Measurements from ENCODE around the gene SV2C. TPM values are rescaled to one million over a fixed set of nuclear protein-coding genes. Genes with fewer than 3 reads are reported as not detected.

SV2C gene
- polyA plus RNA-seq, 2 donors: 0.22 to 0.43 TPM

DNA sequence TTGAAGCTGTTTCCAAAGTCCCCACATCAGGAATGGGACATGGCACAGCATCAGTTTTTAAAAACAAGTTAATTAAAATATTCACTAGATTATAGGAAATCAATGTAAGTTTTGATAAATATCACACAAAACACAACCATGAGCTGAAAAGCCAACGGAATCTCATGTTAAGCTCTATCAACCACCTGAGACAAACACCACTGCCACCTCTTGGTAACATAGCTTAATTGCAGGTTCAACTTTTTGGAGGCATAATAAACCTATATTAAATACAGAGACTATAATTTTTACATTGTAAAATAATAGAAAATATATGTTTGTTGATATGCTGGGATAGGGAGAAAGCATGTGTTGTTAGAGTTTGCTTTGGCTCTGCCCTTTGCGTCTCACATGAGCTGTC lies 126.1 kb downstream of the SV2C start:
- no peak overlapping the region for H3K4me3 ChIP-seq (ENCODE audit: low read depth in 1 of 2, low read length in 2 of 2)
- peaks cover 0 to 2% of the 10 kb centered on the region in 2 donors for H3K4me1 ChIP-seq (ENCODE audit: control insufficient read depth in 2 of 2, insufficient read depth in 2 of 2, low read length in 1 of 2)
- 86 to 87% methylated on average over 2 of the region's 2 CpGs for WGBS, 2 donors

DNA sequence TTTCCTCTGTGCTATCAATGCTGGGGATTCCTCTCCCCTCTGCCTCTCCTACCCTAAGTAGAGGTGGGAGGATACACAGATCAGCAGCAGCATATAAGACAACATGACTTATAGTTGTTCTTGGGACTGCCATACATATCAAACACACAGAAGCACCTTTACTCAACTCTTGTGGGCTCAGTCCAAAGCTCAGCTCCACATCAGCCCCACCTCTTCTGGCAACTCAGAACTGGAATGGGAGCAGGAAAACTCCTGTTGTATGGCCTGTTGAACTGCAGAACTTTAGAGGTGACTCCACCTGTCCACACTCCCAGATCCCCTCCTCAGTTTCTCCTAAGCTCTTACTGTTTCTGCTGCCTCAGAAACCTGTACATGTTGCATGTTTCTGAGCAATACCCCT lies 127.8 kb downstream of the SV2C start:
- Histone ChIP-seq H3K9me3 (ENCODE audit: control insufficient read depth in 2 of 2, insufficient read depth in 1 of 2, low read depth in 1 of 2, low read length in 1 of 2) (peaks cover 0 to 3% of the 10 kb centered on the region in 2 donors), H3K27me3 (ENCODE audit: control insufficient read depth in 1 of 2, insufficient read depth in 2 of 2, low read length in 2 of 2) (peaks cover 0 to 3% of the 10 kb centered on the region in 2 donors), H3K4me3 (ENCODE audit: low read depth in 1 of 2, low read length in 2 of 2) (no peak overlapping the region), H3K4me1 (ENCODE audit: control insufficient read depth in 2 of 2, insufficient read depth in 2 of 2, low read length in 1 of 2) (peaks cover 0 to 2% of the 10 kb centered on the region in 2 donors), H3K27ac (ENCODE audit: low read depth in 2 of 2, low read length in 1 of 2) (no peak overlapping the region), H3K36me3 (ENCODE audit: control insufficient read depth in 2 of 2, insufficient read depth in 2 of 2, low read length in 1 of 2) (no peaks in the 10 kb centered on the region)

More for the DNA sequence above, 126.1 kb downstream of the SV2C start:
- Histone ChIP-seq H3K27ac (ENCODE audit: low read depth in 2 of 2, low read length in 1 of 2) (no peak overlapping the region), H3K9me3 (ENCODE audit: control insufficient read depth in 2 of 2, insufficient read depth in 1 of 2, low read depth in 1 of 2, low read length in 1 of 2) (peaks cover 0 to 3% of the 10 kb centered on the region in 2 donors), H3K36me3 (ENCODE audit: control insufficient read depth in 2 of 2, insufficient read depth in 2 of 2, low read length in 1 of 2) (no peaks in the 10 kb centered on the region), H3K27me3 (ENCODE audit: control insufficient read depth in 1 of 2, insufficient read depth in 2 of 2, low read length in 2 of 2) (peaks cover 0 to 3% of the 10 kb centered on the region in 2 donors)

DNA sequence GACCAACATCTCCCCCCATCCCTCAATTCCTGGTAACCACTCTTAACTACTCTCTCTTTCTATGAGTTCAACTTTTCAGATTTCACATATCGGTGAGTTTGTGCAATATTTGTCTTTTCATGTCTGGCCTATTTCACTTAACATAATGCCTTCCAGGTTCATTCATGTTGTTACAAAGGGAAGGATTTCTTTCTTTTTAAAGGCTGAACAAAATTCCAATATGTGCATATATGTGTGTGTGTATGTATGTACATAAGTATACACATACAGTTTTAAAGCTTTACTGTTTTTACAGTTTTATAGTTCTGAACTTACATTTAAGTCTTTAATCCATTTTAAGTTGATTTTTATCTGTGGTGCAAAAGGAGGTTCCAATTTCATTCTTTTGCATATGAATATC lies 130.7 kb downstream of the SV2C start:
- WGBS, 2 donors: 64 to 76% methylated on average over 1 of the region's 1 CpG

DNA sequence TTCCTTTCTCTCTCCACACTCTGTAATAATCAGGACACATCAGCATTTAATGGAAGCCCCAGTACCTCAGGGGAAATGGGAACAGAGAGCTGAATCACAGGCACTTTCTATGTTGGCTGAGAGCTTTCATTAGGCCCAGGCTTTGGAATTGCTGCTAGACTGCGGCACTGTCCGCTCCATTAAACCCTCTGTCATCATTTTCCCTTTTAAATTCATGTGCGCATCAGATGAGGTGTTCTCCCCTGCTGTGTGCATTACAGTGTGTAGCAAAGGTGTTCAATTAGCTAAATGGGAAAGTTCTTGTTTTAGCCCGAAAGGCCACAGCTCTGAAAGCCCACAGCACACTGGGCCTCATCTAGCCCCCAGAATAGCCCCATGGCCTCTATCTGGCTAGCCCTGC lies 133.6 kb downstream of the SV2C start:
- no peaks in the 10 kb centered on the region for H3K4me1 ChIP-seq (ENCODE audit: control insufficient read depth in 2 of 2, insufficient read depth in 2 of 2, low read length in 1 of 2)
- no peaks in the 10 kb centered on the region for H3K9me3 ChIP-seq (ENCODE audit: control insufficient read depth in 2 of 2, insufficient read depth in 1 of 2, low read depth in 1 of 2, low read length in 1 of 2)
- no peaks in the 10 kb centered on the region for H3K36me3 ChIP-seq (ENCODE audit: control insufficient read depth in 2 of 2, insufficient read depth in 2 of 2, low read length in 1 of 2)
- H3K27ac ChIP-seq (ENCODE audit: low read depth in 2 of 2, low read length in 1 of 2): no peak overlapping the region
- WGBS, 2 donors: 96 to 97% methylated on average over 4 of the region's 4 CpGs
- H3K4me3 ChIP-seq (ENCODE audit: low read depth in 1 of 2, low read length in 2 of 2): no peak overlapping the region
- H3K27me3 ChIP-seq (ENCODE audit: control insufficient read depth in 1 of 2, insufficient read depth in 2 of 2, low read length in 2 of 2): no peaks in the 10 kb centered on the region

More for the DNA sequence above, 130.7 kb downstream of the SV2C start:
- H3K27me3 ChIP-seq (ENCODE audit: control insufficient read depth in 1 of 2, insufficient read depth in 2 of 2, low read length in 2 of 2): peaks cover 0 to 3% of the 10 kb centered on the region in 2 donors
- peaks cover 0 to 2% of the 10 kb centered on the region in 2 donors for H3K4me1 ChIP-seq (ENCODE audit: control insufficient read depth in 2 of 2, insufficient read depth in 2 of 2, low read length in 1 of 2)
- no peaks in the 10 kb centered on the region for H3K36me3 ChIP-seq (ENCODE audit: control insufficient read depth in 2 of 2, insufficient read depth in 2 of 2, low read length in 1 of 2)
- H3K27ac ChIP-seq (ENCODE audit: low read depth in 2 of 2, low read length in 1 of 2): no peak overlapping the region
- H3K9me3 ChIP-seq (ENCODE audit: control insufficient read depth in 2 of 2, insufficient read depth in 1 of 2, low read depth in 1 of 2, low read length in 1 of 2): peaks cover 0 to 3% of the 10 kb centered on the region in 2 donors
- no peak overlapping the region for H3K4me3 ChIP-seq (ENCODE audit: low read depth in 1 of 2, low read length in 2 of 2)

DNA sequence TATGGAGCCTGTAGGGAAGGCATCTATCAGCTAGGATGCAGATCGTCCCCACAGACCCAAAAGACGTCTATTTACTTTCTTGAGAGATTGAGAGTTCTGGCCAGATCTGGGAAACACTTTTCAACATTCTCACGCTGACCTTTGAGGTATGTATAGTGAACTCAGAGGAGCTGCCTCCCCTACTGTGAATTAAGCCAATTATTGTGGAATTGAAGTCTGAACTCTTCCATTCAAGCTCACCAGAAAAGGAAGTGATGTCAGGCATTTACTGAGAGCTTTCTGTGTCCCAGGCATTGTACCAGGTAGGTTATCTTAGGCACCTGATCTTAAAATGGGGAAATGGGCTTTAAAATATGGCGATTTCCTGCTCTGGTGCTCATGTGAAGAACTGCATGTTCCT lies 136.5 kb downstream of the SV2C start:
- no peaks in the 10 kb centered on the region for H3K36me3 ChIP-seq (ENCODE audit: control insufficient read depth in 2 of 2, insufficient read depth in 2 of 2, low read length in 1 of 2)
- H3K27ac ChIP-seq (ENCODE audit: low read depth in 2 of 2, low read length in 1 of 2): no peak overlapping the region
- H3K4me3 ChIP-seq (ENCODE audit: low read depth in 1 of 2, low read length in 2 of 2): no peak overlapping the region
- no peaks in the 10 kb centered on the region for H3K27me3 ChIP-seq (ENCODE audit: control insufficient read depth in 1 of 2, insufficient read depth in 2 of 2, low read length in 2 of 2)
- WGBS, 2 donors: 83 to 84% methylated on average over 4 of the region's 4 CpGs
- H3K9me3 ChIP-seq (ENCODE audit: control insufficient read depth in 2 of 2, insufficient read depth in 1 of 2, low read depth in 1 of 2, low read length in 1 of 2): no peaks in the 10 kb centered on the region
- no peaks in the 10 kb centered on the region for H3K4me1 ChIP-seq (ENCODE audit: control insufficient read depth in 2 of 2, insufficient read depth in 2 of 2, low read length in 1 of 2)

DNA sequence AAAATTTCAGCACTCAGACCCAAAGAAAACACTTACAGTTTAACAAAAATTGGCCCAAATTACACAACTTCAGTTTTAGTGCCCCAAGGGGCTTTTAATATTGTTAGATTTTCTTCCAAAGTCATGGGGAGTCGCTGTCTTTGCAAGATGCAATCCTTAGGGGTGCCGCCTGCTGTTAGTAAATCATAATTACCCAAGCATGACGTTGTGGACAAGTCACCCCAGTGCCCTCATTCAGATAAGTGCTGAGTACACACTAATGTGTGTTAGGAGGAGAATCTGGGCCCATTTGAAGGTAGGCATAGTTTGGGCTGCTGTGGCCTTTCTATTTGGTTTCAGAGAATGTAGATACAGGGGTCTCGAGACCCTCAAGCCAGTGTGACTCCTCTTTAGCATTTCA lies 138.1 kb downstream of the SV2C start:
- 64 to 72% methylated on average over 4 of the region's 4 CpGs for WGBS, 2 donors
- H3K36me3 ChIP-seq (ENCODE audit: control insufficient read depth in 2 of 2, insufficient read depth in 2 of 2, low read length in 1 of 2): no peaks in the 10 kb centered on the region
- no peaks in the 10 kb centered on the region for H3K27me3 ChIP-seq (ENCODE audit: control insufficient read depth in 1 of 2, insufficient read depth in 2 of 2, low read length in 2 of 2)
- H3K4me1 ChIP-seq (ENCODE audit: control insufficient read depth in 2 of 2, insufficient read depth in 2 of 2, low read length in 1 of 2): no peaks in the 10 kb centered on the region
- H3K27ac ChIP-seq (ENCODE audit: low read depth in 2 of 2, low read length in 1 of 2): no peak overlapping the region
- no peak overlapping the region for H3K4me3 ChIP-seq (ENCODE audit: low read depth in 1 of 2, low read length in 2 of 2)
- no peaks in the 10 kb centered on the region for H3K9me3 ChIP-seq (ENCODE audit: control insufficient read depth in 2 of 2, insufficient read depth in 1 of 2, low read depth in 1 of 2, low read length in 1 of 2)

DNA sequence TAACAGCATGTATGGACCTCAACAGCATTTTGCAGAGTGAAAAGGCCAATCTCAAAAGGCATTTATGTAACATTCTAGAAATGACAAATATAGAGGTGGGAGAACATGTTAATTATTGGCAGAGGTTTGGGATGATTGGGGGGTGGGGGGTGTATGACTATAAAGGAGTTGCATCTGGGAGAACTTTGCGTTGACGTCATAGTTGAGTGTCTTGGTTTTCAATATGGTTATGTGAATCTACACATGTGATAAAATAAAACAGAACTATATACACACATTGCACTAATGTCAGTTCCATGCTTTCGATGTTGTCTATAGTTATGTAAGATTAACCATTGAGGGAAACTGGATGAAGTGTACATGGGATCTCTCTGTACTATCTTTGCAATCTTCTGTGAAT lies 139.1 kb downstream of the SV2C start:
- no peaks in the 10 kb centered on the region for H3K9me3 ChIP-seq (ENCODE audit: control insufficient read depth in 2 of 2, insufficient read depth in 1 of 2, low read depth in 1 of 2, low read length in 1 of 2)
- H3K4me3 ChIP-seq (ENCODE audit: low read depth in 1 of 2, low read length in 2 of 2): no peak overlapping the region
- H3K36me3 ChIP-seq (ENCODE audit: control insufficient read depth in 2 of 2, insufficient read depth in 2 of 2, low read length in 1 of 2): no peaks in the 10 kb centered on the region
- no peaks in the 10 kb centered on the region for H3K4me1 ChIP-seq (ENCODE audit: control insufficient read depth in 2 of 2, insufficient read depth in 2 of 2, low read length in 1 of 2)
- no peaks in the 10 kb centered on the region for H3K27me3 ChIP-seq (ENCODE audit: control insufficient read depth in 1 of 2, insufficient read depth in 2 of 2, low read length in 2 of 2)
- 95% methylated on average over 3 of the region's 3 CpGs for whole genome bisulfite sequencing, 2 donors
- H3K27ac ChIP-seq (ENCODE audit: low read depth in 2 of 2, low read length in 1 of 2): no peak overlapping the region

DNA sequence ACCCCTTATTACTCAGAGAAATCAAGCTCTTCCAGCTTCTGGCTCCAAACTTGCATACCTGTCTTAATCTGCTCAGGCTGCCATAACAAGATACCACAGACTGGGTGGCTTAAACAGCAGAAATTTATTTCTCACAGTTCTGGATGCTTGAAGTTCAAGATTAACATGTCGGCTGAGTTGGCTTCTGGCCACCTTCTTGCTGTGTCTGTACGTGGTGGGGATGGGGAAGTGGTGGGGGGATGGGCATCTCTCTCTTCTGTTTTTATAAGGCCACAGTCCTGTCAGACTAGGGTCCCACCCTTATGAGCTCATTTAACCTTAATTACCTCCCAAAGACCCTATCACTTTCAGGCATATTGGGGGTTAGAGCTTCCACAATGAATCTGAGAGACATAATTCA lies 140.5 kb downstream of the SV2C start:
- H3K36me3 ChIP-seq (ENCODE audit: control insufficient read depth in 2 of 2, insufficient read depth in 2 of 2, low read length in 1 of 2): no peaks in the 10 kb centered on the region
- 13 to 19% methylated on average over 2 of the region's 2 CpGs for WGBS, 2 donors
- H3K27me3 ChIP-seq (ENCODE audit: control insufficient read depth in 1 of 2, insufficient read depth in 2 of 2, low read length in 2 of 2): no peaks in the 10 kb centered on the region
- H3K4me1 ChIP-seq (ENCODE audit: control insufficient read depth in 2 of 2, insufficient read depth in 2 of 2, low read length in 1 of 2): no peaks in the 10 kb centered on the region
- no peaks in the 10 kb centered on the region for H3K9me3 ChIP-seq (ENCODE audit: control insufficient read depth in 2 of 2, insufficient read depth in 1 of 2, low read depth in 1 of 2, low read length in 1 of 2)
- no peak overlapping the region for H3K4me3 ChIP-seq (ENCODE audit: low read depth in 1 of 2, low read length in 2 of 2)
- no peak overlapping the region for H3K27ac ChIP-seq (ENCODE audit: low read depth in 2 of 2, low read length in 1 of 2)

DNA sequence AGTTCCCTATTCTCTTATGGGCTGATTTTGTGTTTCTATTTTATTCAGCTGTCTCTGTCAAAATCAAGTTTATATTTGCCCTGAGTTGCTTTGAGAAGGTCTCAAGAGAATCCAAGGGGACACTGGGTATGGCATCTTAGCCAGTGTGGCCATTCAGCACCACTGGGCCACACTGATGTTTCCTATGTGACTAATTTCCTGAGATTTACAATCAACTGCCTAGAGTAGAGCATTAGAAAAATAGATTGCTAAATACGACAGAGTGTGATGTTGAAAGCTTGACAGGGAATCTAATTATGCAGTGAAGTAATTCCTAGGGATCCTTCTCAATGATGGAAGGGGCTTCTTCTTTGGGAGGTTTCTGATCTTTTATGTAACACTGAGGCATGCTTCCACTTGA lies 141.7 kb downstream of the SV2C start:
- WGBS, 2 donors: 71 to 75% methylated on average over 1 of the region's 1 CpG
- Histone ChIP-seq H3K27ac (ENCODE audit: low read depth in 2 of 2, low read length in 1 of 2) (no peak overlapping the region), H3K27me3 (ENCODE audit: control insufficient read depth in 1 of 2, insufficient read depth in 2 of 2, low read length in 2 of 2) (no peaks in the 10 kb centered on the region), H3K4me1 (ENCODE audit: control insufficient read depth in 2 of 2, insufficient read depth in 2 of 2, low read length in 1 of 2) (no peaks in the 10 kb centered on the region), H3K36me3 (ENCODE audit: control insufficient read depth in 2 of 2, insufficient read depth in 2 of 2, low read length in 1 of 2) (no peaks in the 10 kb centered on the region), H3K4me3 (ENCODE audit: low read depth in 1 of 2, low read length in 2 of 2) (no peak overlapping the region), H3K9me3 (ENCODE audit: control insufficient read depth in 2 of 2, insufficient read depth in 1 of 2, low read depth in 1 of 2, low read length in 1 of 2) (no peaks in the 10 kb centered on the region)

DNA sequence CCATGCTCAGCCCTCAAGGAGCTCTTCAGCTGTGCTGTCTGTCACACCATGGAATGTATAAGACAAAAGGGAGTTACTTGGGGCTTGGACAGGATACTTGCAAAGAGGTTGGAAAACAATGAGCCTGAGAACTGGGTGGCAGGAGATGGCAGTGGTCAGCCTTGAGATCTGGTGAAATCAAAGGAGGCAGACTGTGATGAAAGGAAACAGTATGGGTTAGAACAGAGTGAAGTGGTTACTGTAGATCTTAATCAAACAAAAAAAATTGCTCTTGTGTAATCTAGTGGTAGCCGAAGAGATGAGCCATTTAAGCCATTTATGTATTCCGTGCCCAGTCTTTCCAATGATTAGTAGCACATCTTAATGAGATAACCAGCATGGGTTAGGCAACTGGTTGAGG lies 142.2 kb downstream of the SV2C start:
- whole genome bisulfite sequencing, 2 donors: 87 to 90% methylated on average over 2 of the region's 2 CpGs

More for the DNA sequence above, 142.2 kb downstream of the SV2C start:
- H3K36me3 ChIP-seq (ENCODE audit: control insufficient read depth in 2 of 2, insufficient read depth in 2 of 2, low read length in 1 of 2): no peaks in the 10 kb centered on the region
- H3K4me3 ChIP-seq (ENCODE audit: low read depth in 1 of 2, low read length in 2 of 2): no peak overlapping the region
- no peaks in the 10 kb centered on the region for H3K9me3 ChIP-seq (ENCODE audit: control insufficient read depth in 2 of 2, insufficient read depth in 1 of 2, low read depth in 1 of 2, low read length in 1 of 2)
- no peak overlapping the region for H3K27ac ChIP-seq (ENCODE audit: low read depth in 2 of 2, low read length in 1 of 2)
- no peaks in the 10 kb centered on the region for H3K27me3 ChIP-seq (ENCODE audit: control insufficient read depth in 1 of 2, insufficient read depth in 2 of 2, low read length in 2 of 2)
- H3K4me1 ChIP-seq (ENCODE audit: control insufficient read depth in 2 of 2, insufficient read depth in 2 of 2, low read length in 1 of 2): no peaks in the 10 kb centered on the region
